Panc1 (cell line): ENCODE results near the gene CHDH.

Source experiments
- CTCF ChIP-seq: fragments of 450-650 bp; IDR thresholded peaks from 2 replicates; pipeline ENCODE4 v1.5.1; 2017; ENCODE audit warnings: mild to moderate bottlenecking
- POLR2AphosphoS5 ChIP-seq: IDR thresholded peaks from 2 replicates; pipeline ENCODE4 v1.6.1; 2012; ENCODE audit warnings: mild to moderate bottlenecking, low read depth, low read length, moderate library complexity
- REST ChIP-seq, 2 experiments: IDR thresholded peaks; 2 replicates each; pipeline ENCODE4 v1.6.1; 2011 to 2012; ENCODE audit warnings: low read depth in 2 of 2, control low read depth in 1 of 2, low read length in 1 of 2, mild to moderate bottlenecking in 1 of 2, moderate library complexity in 1 of 2; ENCODE audit not compliant: insufficient read depth in 1 of 2
- SIN3A ChIP-seq: IDR thresholded peaks from 2 replicates; pipeline ENCODE4 v1.6.1; 2012; ENCODE audit warnings: low read depth, mild to moderate bottlenecking, low read length, moderate library complexity, borderline replicate concordance; ENCODE audit not compliant: insufficient read depth
- TCF7L2 ChIP-seq: IDR thresholded peaks from 2 replicates; pipeline ENCODE4 v1.6.1; 2011; ENCODE audit warnings: mild to moderate bottlenecking, low read depth, low read length, inconsistent platforms

- no peak for TF ChIP-seq CTCF
- no peak for TF ChIP-seq POLR2AphosphoS5
- TF ChIP-seq REST (IDR thresholded peaks at IDR 0.05; ENCODE audit: insufficient read depth in 1 of 2, low read depth in 2 of 2, low read length in 1 of 2), result no peak
- TF ChIP-seq TCF7L2, result no peak
- TF ChIP-seq SIN3A, result no peak
These were observed 77.5 kb downstream of the CHDH start for GRCh38 chr3:53768478-53769459.
